Cardiac fibroblast (primary cell): ENCODE data around the gene CARMIL1.

Source experiments
- DNase-seq, 2 donors: peaks; one replicate each; pipeline versions ENCODE4 v3.0.0 to v3.0.0-alpha.2; 2010; ENCODE audit warnings: low read depth in 2 of 2
- H3K4me3 ChIP-seq, 2 donors: replicated peaks in 1 of 2; 1 replicate in 1 of 2; 2 replicates in 1 of 2; pipeline ENCODE4 v1.5.1; 2011; ENCODE audit warnings: low read depth in 2 of 2, low read length in 2 of 2, mild to moderate bottlenecking in 2 of 2, moderate library complexity in 1 of 2
- TF ChIP-seq, protein P1 (sequence below): IDR thresholded peaks from one replicate; pipeline ENCODE4 v1.5.1; 2011; ENCODE audit warnings: low read depth, mild to moderate bottlenecking, low read length, inconsistent platforms

Gene CARMIL1

DNA sequence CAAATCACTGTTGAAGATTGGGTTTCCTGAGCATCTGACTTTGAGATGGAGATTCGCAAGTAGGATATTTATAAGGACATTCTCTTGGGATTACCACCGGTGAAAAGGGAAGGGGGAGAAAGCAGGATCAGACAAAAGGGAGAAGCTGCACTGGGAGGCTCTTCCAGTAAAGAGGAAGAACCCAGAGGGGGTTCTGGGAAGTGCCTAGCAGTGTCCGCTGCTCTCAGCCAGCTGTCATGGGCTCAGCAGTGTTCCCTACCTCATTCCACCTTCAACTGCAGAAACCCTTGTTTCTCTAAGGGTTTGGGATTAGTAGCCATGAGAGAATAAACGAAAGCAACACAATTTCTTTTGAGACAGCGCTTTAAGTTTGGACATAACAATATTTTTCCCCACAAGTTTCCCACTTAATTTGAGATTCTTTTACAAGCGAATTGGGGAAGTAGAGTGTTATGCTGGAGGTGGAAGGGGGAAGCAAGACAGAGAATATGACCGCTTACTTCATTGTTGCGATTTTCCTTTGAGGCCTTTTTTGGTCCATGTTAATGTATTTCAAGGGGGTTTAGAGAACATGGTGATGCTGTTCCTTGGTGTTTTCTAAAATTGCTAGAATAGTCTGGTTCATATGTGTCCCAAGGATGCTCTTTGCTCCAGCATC lies 218.3 kb downstream of the CARMIL1 start:
- no peak overlapping the region for H3K4me3 ChIP-seq
- TF ChIP-seq, protein P1, sequence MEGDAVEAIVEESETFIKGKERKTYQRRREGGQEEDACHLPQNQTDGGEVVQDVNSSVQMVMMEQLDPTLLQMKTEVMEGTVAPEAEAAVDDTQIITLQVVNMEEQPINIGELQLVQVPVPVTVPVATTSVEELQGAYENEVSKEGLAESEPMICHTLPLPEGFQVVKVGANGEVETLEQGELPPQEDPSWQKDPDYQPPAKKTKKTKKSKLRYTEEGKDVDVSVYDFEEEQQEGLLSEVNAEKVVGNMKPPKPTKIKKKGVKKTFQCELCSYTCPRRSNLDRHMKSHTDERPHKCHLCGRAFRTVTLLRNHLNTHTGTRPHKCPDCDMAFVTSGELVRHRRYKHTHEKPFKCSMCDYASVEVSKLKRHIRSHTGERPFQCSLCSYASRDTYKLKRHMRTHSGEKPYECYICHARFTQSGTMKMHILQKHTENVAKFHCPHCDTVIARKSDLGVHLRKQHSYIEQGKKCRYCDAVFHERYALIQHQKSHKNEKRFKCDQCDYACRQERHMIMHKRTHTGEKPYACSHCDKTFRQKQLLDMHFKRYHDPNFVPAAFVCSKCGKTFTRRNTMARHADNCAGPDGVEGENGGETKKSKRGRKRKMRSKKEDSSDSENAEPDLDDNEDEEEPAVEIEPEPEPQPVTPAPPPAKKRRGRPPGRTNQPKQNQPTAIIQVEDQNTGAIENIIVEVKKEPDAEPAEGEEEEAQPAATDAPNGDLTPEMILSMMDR = no peak
- no peak for DNase-seq

- no peak overlapping the region for H3K4me3 ChIP-seq
- TF ChIP-seq, protein P1 = no peak
- DNase-seq = no peak
Measured at GRCh38 chr6:25498505-25498904, 219.3 kb downstream of the CARMIL1 start.

DNA sequence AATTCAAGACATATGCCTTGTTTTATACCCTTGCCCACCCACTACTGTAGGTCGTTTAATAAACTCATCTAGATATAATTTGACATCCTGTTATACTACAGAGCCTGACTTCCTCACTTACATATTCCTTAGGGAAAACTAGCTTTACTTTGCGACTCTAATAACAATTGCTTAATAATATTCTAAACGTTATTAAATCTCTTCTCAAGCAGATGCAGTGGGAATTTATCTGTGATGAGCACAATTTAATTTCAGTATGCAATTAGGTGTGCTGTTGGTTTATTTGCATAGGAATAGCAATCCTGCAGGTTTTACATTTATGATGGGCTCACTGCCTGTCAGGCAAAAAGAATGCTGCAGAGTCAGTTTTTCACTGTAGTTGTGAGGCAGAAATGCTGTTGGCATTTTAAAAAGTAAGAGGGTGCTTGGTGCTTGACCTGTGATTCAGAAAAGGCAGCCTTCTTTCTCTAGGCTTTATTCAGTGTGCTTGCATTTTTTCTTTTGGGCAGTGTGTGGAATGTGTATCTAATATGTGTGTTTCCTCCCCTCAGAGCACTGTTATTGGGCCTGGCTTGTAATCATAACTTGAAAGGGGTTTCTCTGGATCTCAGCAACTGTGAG lies 220.6 kb downstream of the CARMIL1 start:
- H3K4me3 ChIP-seq = no peak overlapping the region
- TF ChIP-seq, protein P1 = no peak
- DNase-seq = peak in 1 of 2 donors; percentile 12

- DNase-seq = no peak
- H3K4me3 ChIP-seq = no peak overlapping the region
- TF ChIP-seq, protein P1 = no peak
Measured at GRCh38 chr6:25503686-25504085, 224.5 kb downstream of the CARMIL1 start.

- DNase-seq = peak in 1 of 2 donors; percentile 64
- H3K4me3 ChIP-seq = no peak overlapping the region
- TF ChIP-seq, protein P1 = no peak
Measured at GRCh38 chr6:25504661-25505060, 225.5 kb downstream of the CARMIL1 start.

- TF ChIP-seq, protein P1 = no peak
- H3K4me3 ChIP-seq = no peak overlapping the region
- no peak for DNase-seq
Measured at GRCh38 chr6:25506020-25506419, 226.8 kb downstream of the CARMIL1 start.
